ENCODE data around the gene PNKP. TPM values are rescaled to one million over a fixed set of nuclear protein-coding genes. Genes with fewer than 3 reads are reported as not detected.

Gene PNKP
- total and polyA plus RNA-seq, 2 of the 8 experiments (the other 6 are each of a cell fraction or from before 2014, with no cell fraction given) = 45.8 to 105 TPM

DNA sequence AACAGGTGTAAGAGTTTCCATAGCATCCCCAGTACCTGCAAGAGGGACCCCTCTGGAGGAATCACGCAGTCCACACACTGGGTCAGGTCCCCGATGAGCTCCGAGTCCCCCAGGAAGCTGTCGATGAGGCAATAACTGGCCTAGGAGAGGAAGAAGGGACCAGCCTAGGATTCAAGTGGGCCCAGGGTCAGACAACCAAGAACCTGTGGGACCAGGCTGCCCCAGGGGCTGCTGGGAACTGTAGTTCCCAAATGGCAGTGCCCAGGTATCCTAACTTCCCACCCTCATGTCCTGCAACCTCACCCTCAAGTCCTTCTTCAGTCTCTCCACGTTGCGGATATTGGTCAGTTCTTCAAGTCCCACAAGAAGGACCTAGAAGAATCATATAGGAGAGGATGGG lies 56.0 kb downstream of the PNKP start:
- H2AFZ ChIP-seq (ENCODE audit: low read length) = no peak overlapping the region
- no peak overlapping the region for H2BK20ac ChIP-seq (ENCODE audit: low read length)
- POLR2A ChIA-PET (ENCODE audit: partially characterized antibody) = interaction anchor here (0.8 to 3.4 kb wide), 2 partner anchors 9 to 29 kb away, joined by 3 to 11 read pairs; no protein-coding TSS in a partner anchor
- no peak overlapping the region for H3K9ac ChIP-seq (replicated peaks in 1 of 4; ENCODE audit: extremely low read depth in 1 of 4, low read depth in 3 of 4, low read length in 3 of 4)
- no peak overlapping the region for H2BK12ac ChIP-seq (ENCODE audit: low read depth, low read length)
- no peak overlapping the region for H3K4me2 ChIP-seq (ENCODE audit: insufficient read depth in 1 of 2, low read depth in 2 of 2, low read length in 2 of 2)
- FAIRE-seq (no peak), DNase-seq (ENCODE audit: low read depth in 1 of 2, low spot score in 2 of 2) (no peak)
- no peaks in the 10 kb centered on the region for H3K9me3 ChIP-seq (ENCODE audit: insufficient read depth in 2 of 2, low read depth in 1 of 2, low read length in 1 of 2)
- peaks cover 6 to 17% (median 12%) of the 10 kb centered on the region in 4 experiments for H3K4me1 ChIP-seq (replicated peaks in 1 of 4; ENCODE audit: control insufficient read depth in 3 of 4, insufficient read depth in 4 of 4, low read length in 3 of 4)
- H3K79me2 ChIP-seq (ENCODE audit: control insufficient read depth in 1 of 2, insufficient read depth in 2 of 2, low read length in 2 of 2) = no peaks in the 10 kb centered on the region
- no peak overlapping the region for H2BK120ac ChIP-seq (replicated peaks; ENCODE audit: low read depth, low read length)
- peaks cover 2% of the 10 kb centered on the region; the same call in 1 of the 2 replicates for H3K23me2 ChIP-seq (ENCODE audit: low read depth, low read length)
- H2BK15ac ChIP-seq (ENCODE audit: low read length) = no peak overlapping the region
- TF ChIP-seq NANOG (IDR thresholded peaks at IDR 0.05; ENCODE audit: insufficient read depth, low read depth, low read length, poor library complexity, severe bottlenecking) (no peak), CEBPB (IDR thresholded peaks at IDR 0.05; ENCODE audit: low read depth, low read length) (0 out of 2 replicates have a peak, but pooled peaks have one; percentile 36)
- H3K23ac ChIP-seq (ENCODE audit: insufficient read length) = no peak overlapping the region
- H3K56ac ChIP-seq (replicated peaks; ENCODE audit: insufficient read length, low read depth, low read length) = no peak overlapping the region
- no peak overlapping the region for H3K4ac ChIP-seq (replicated peaks; ENCODE audit: insufficient read length, low read depth, low read length)
- no peak overlapping the region for H4K91ac ChIP-seq (replicated peaks; ENCODE audit: insufficient read length, low read length)
- CTCF ChIA-PET (ENCODE audit: partially characterized antibody) = interaction anchor here (1.1 to 2.2 kb wide), 8 partner anchors 11 to 215 kb away, joined by 3 to 13 read pairs (median 4); partner anchors contain the start of gene ZNF473
- H4K5ac ChIP-seq (ENCODE audit: insufficient read length, low read depth, low read length) = no peak overlapping the region
- H4K8ac ChIP-seq (ENCODE audit: extremely low read depth, insufficient read depth, low read length) = no peak overlapping the region
- WGBS, 2 experiments (ENCODE audit: extremely low coverage in 1 of 2, insufficient coverage in 1 of 2, insufficient read length in 1 of 2, insufficient replicate concordance in 2 of 2, low coverage in 1 of 2, low lambda C conversion rate in 2 of 2, missing lambda C conversion rate in 1 of 2) = 86% methylated on average over 6 of the region's 6 CpGs; no CpG with 5 or more reads in 1 of the 2 experiments
- no peak overlapping the region for H3K18ac ChIP-seq (ENCODE audit: extremely low read depth, low read length)
- H3K4me3 ChIP-seq (ENCODE audit: extremely low read depth in 1 of 4, insufficient read depth in 2 of 4, low read depth in 3 of 4, low read length in 4 of 4) = no peak overlapping the region
- no peaks in the 10 kb centered on the region for H3K27me3 ChIP-seq (replicated peaks in 1 of 4; ENCODE audit: control insufficient read depth in 3 of 4, extremely low read depth in 1 of 4, insufficient read depth in 3 of 4, low read length in 3 of 4)
- H3K14ac ChIP-seq (ENCODE audit: insufficient read length) = no peak overlapping the region
- 0 out of 2 replicates have a peak, but pooled peaks cover 2% of the 10 kb centered on the region for H3K79me1 ChIP-seq (ENCODE audit: low read depth, low read length)
- H2AK5ac ChIP-seq (ENCODE audit: low read depth, low read length) = no peak overlapping the region
- H3K36me3 ChIP-seq (ENCODE audit: control insufficient read depth in 2 of 4, insufficient read depth in 4 of 4, low read length in 3 of 4) = no peaks in the 10 kb centered on the region
- no peak overlapping the region for H3K27ac ChIP-seq (ENCODE audit: low read depth, low read length)
- no peak overlapping the region for H2BK5ac ChIP-seq (ENCODE audit: low read depth, low read length)
- H4K20me1 ChIP-seq (replicated peaks in 1 of 2; ENCODE audit: control insufficient read depth in 1 of 2, insufficient read depth in 2 of 2, low read length in 2 of 2) = peaks cover 0 to 8% of the 10 kb centered on the region in 2 experiments

Small RNAs within 50 kb of the gene (microRNA-seq; reads per million reads assigned to microRNA genes)
- gene MIR4749 (ENCODE audit: borderline microRNAs expressed in 2 of 2, borderline number of aligned reads in 2 of 2, borderline replicate concordance in 1 of 2) (0.46 to 1.4 reads per million in 2 experiments), gene MIR4750 (ENCODE audit: borderline microRNAs expressed in 2 of 2, borderline number of aligned reads in 2 of 2, borderline replicate concordance in 1 of 2) (0 to 1.8 reads per million in 2 experiments), gene MIR6800 (ENCODE audit: borderline microRNAs expressed in 2 of 2, borderline number of aligned reads in 2 of 2, borderline replicate concordance in 1 of 2) (0 to 0.61 reads per million in 2 experiments)

Small RNAs within 50 kb of the gene (small RNA-seq; reads per million reads assigned to genes)
- gene MIR4749 (ENCODE audit: insufficient read depth) = 1.2 reads per million

Other genes starting within 250 kb of the PNKP start
- 16.9 and 17.7 TPM in 2 replicates for gene RRAS, start 227.4 kb downstream of the PNKP start, total RNA-seq (2021; fragmentation: NEBNext Ultra II Directional; extraction: Animal tissue kit (Norgen Biotek cat#: 25700))
- gene RRAS, start 227.4 kb downstream of the PNKP start, polyA plus RNA-seq (2011; rRNA removed) = 49.1 and 62.9 TPM in 2 replicates
- 81.7 and 93.3 TPM in 2 replicates for gene SCAF1, start 225.4 kb downstream of the PNKP start, total RNA-seq (2021; fragmentation: NEBNext Ultra II Directional; extraction: Animal tissue kit (Norgen Biotek cat#: 25700))
- 9.7 and 21.4 TPM in 2 replicates for gene SCAF1, start 225.4 kb downstream of the PNKP start, polyA plus RNA-seq (2011; rRNA removed)
- gene IRF3, start 201.7 kb downstream of the PNKP start, total RNA-seq (2021; fragmentation: NEBNext Ultra II Directional; extraction: Animal tissue kit (Norgen Biotek cat#: 25700)) = 114 and 115 TPM in 2 replicates
- 103 and 185 TPM in 2 replicates for gene IRF3, start 201.7 kb downstream of the PNKP start, polyA plus RNA-seq (2011; rRNA removed)
- gene BCL2L12, start 201.6 kb downstream of the PNKP start, total RNA-seq (2021; fragmentation: NEBNext Ultra II Directional; extraction: Animal tissue kit (Norgen Biotek cat#: 25700)) = 126 and 133 TPM in 2 replicates
- gene BCL2L12, start 201.6 kb downstream of the PNKP start, polyA plus RNA-seq (2011; rRNA removed) = 209 and 280 TPM in 2 replicates
- gene PRMT1, start 190.3 kb downstream of the PNKP start, total RNA-seq (2021; fragmentation: NEBNext Ultra II Directional; extraction: Animal tissue kit (Norgen Biotek cat#: 25700)) = 561 and 579 TPM in 2 replicates
- gene PRMT1, start 190.3 kb downstream of the PNKP start, polyA plus RNA-seq (2011; rRNA removed) = 1,215 and 1,548 TPM in 2 replicates
- gene ADM5, start 178.0 kb downstream of the PNKP start, total RNA-seq (2021; fragmentation: NEBNext Ultra II Directional; extraction: Animal tissue kit (Norgen Biotek cat#: 25700)) = 2.6 and 4.3 TPM in 2 replicates
- 2.5 and 5.4 TPM in 2 replicates for gene ADM5, start 178.0 kb downstream of the PNKP start, polyA plus RNA-seq (2011; rRNA removed)
- 91.8 and 98.3 TPM in 2 replicates for gene CPT1C, start 176.5 kb downstream of the PNKP start, total RNA-seq (2021; fragmentation: NEBNext Ultra II Directional; extraction: Animal tissue kit (Norgen Biotek cat#: 25700))
- 79.6 and 122 TPM in 2 replicates for gene CPT1C, start 176.5 kb downstream of the PNKP start, polyA plus RNA-seq (2011; rRNA removed)
- not detected in 2 replicates for gene TSKS, start 104.3 kb downstream of the PNKP start, total RNA-seq (2021; fragmentation: NEBNext Ultra II Directional; extraction: Animal tissue kit (Norgen Biotek cat#: 25700))
- 0.21 and 0.24 TPM in 2 replicates for gene TSKS, start 104.3 kb downstream of the PNKP start, polyA plus RNA-seq (2011; rRNA removed)
- 105 and 109 TPM in 2 replicates for gene AP2A1, start 100.6 kb downstream of the PNKP start, total RNA-seq (2021; fragmentation: NEBNext Ultra II Directional; extraction: Animal tissue kit (Norgen Biotek cat#: 25700))
- 106 and 157 TPM in 2 replicates for gene AP2A1, start 100.6 kb downstream of the PNKP start, polyA plus RNA-seq (2011; rRNA removed)
- gene FUZ, start 54.3 kb downstream of the PNKP start, total RNA-seq (2021; fragmentation: NEBNext Ultra II Directional; extraction: Animal tissue kit (Norgen Biotek cat#: 25700)) = 33.9 and 34.1 TPM in 2 replicates
- 28.4 and 43.8 TPM in 2 replicates for gene FUZ, start 54.3 kb downstream of the PNKP start, polyA plus RNA-seq (2011; rRNA removed)
- gene MED25, start 49.3 kb downstream of the PNKP start, total RNA-seq (2021; fragmentation: NEBNext Ultra II Directional; extraction: Animal tissue kit (Norgen Biotek cat#: 25700)) = 71.4 and 73.9 TPM in 2 replicates
- gene MED25, start 49.3 kb downstream of the PNKP start, polyA plus RNA-seq (2011; rRNA removed) = 21.6 and 40.4 TPM in 2 replicates
- gene PTOV1, start 16.4 kb downstream of the PNKP start, total RNA-seq (2021; fragmentation: NEBNext Ultra II Directional; extraction: Animal tissue kit (Norgen Biotek cat#: 25700)) = 251 and 261 TPM in 2 replicates
- 147 and 213 TPM in 2 replicates for gene PTOV1, start 16.4 kb downstream of the PNKP start, polyA plus RNA-seq (2011; rRNA removed)
- gene AKT1S1, start 9.8 kb upstream of the PNKP start, total RNA-seq (2021; fragmentation: NEBNext Ultra II Directional; extraction: Animal tissue kit (Norgen Biotek cat#: 25700)) = 45.9 and 46.7 TPM in 2 replicates
- gene AKT1S1, start 9.8 kb upstream of the PNKP start, polyA plus RNA-seq (2011; rRNA removed) = 40.7 and 73.3 TPM in 2 replicates
- 44.9 and 47.6 TPM in 2 replicates for gene TBC1D17, start 10.1 kb upstream of the PNKP start, total RNA-seq (2021; fragmentation: NEBNext Ultra II Directional; extraction: Animal tissue kit (Norgen Biotek cat#: 25700))
- 30.3 and 53.7 TPM in 2 replicates for gene TBC1D17, start 10.1 kb upstream of the PNKP start, polyA plus RNA-seq (2011; rRNA removed)
- 0.67 and 0.76 TPM in 2 replicates for gene IL4I1, start 29.3 kb upstream of the PNKP start, total RNA-seq (2021; fragmentation: NEBNext Ultra II Directional; extraction: Animal tissue kit (Norgen Biotek cat#: 25700))
- gene IL4I1, start 29.3 kb upstream of the PNKP start, polyA plus RNA-seq (2011; rRNA removed) = 0.30 and 0.41 TPM in 2 replicates
- gene ATF5, start 61.6 kb upstream of the PNKP start, total RNA-seq (2021; fragmentation: NEBNext Ultra II Directional; extraction: Animal tissue kit (Norgen Biotek cat#: 25700)) = 13.1 TPM in 2 replicates
- gene ATF5, start 61.6 kb upstream of the PNKP start, polyA plus RNA-seq (2011; rRNA removed) = 6.2 and 25.0 TPM in 2 replicates
- 106 and 107 TPM in 2 replicates for gene NUP62, start 61.9 kb upstream of the PNKP start, total RNA-seq (2021; fragmentation: NEBNext Ultra II Directional; extraction: Animal tissue kit (Norgen Biotek cat#: 25700))
- 50.0 and 60.0 TPM in 2 replicates for gene NUP62, start 61.9 kb upstream of the PNKP start, polyA plus RNA-seq (2011; rRNA removed)
- not detected in 2 replicates for gene SIGLEC11, start 93.6 kb upstream of the PNKP start, total RNA-seq (2021; fragmentation: NEBNext Ultra II Directional; extraction: Animal tissue kit (Norgen Biotek cat#: 25700))
- 0.14 and 0.18 TPM in 2 replicates for gene SIGLEC11, start 93.6 kb upstream of the PNKP start, polyA plus RNA-seq (2011; rRNA removed)
- gene VRK3, start 157.8 kb upstream of the PNKP start, total RNA-seq (2021; fragmentation: NEBNext Ultra II Directional; extraction: Animal tissue kit (Norgen Biotek cat#: 25700)) = 34.5 and 36.1 TPM in 2 replicates
- gene VRK3, start 157.8 kb upstream of the PNKP start, polyA plus RNA-seq (2011; rRNA removed) = 18.4 and 21.3 TPM in 2 replicates
- gene ZNF473, start 158.4 kb upstream of the PNKP start, total RNA-seq (2021; fragmentation: NEBNext Ultra II Directional; extraction: Animal tissue kit (Norgen Biotek cat#: 25700)) = 11.0 and 11.7 TPM in 2 replicates
- 5.2 and 5.8 TPM in 2 replicates for gene ZNF473, start 158.4 kb upstream of the PNKP start, polyA plus RNA-seq (2011; rRNA removed)

Data from H1 (cell line).